HAP-1 (cell line): Measurements from ENCODE around the gene NUP210L.
A peak's percentile ranks its signal among the peaks of the same experiment; 100 is the strongest.

Source experiments
- DNase-seq, 2 experiments: peaks; one replicate each; pipeline ENCODE4 v3.0.0-alpha.2; 2016 to 2020; ENCODE audit warnings: low spot score in 2 of 2
- H3K27me3 ChIP-seq: fragments of 250-450 bp; sonication (Bioruptor Pico); 2 replicates; pipeline ENCODE4 v1.5.1; 2020; ENCODE audit warnings: low read depth, mild to moderate bottlenecking, moderate library complexity
- H3K36me3 ChIP-seq: fragments of 250-450 bp; sonication (Bioruptor Pico); replicated peaks from 2 replicates; pipeline ENCODE4 v1.5.1; 2020; ENCODE audit warnings: mild to moderate bottlenecking
- H3K4me1 ChIP-seq: fragments of 250-450 bp; sonication (Bioruptor Pico); 2 replicates; pipeline ENCODE4 v1.5.1; 2020; ENCODE audit warnings: mild to moderate bottlenecking
- H3K4me3 ChIP-seq: fragments of 250-450 bp; sonication (Bioruptor Pico); 2 replicates; pipeline ENCODE4 v1.5.1; 2020; ENCODE audit warnings: mild to moderate bottlenecking, moderate library complexity
- H3K9me3 ChIP-seq: fragments of 250-450 bp; sonication (Bioruptor Pico); 2 replicates; pipeline ENCODE4 v1.5.1; 2020; ENCODE audit warnings: mild to moderate bottlenecking, moderate library complexity
- in situ Hi-C: fragments of 300-500 bp; cut with MboI; formaldehyde crosslinking; loops from 3 replicates; pipeline ENCODE4 v1.14.3; 2020; ENCODE audit warnings: low sequenced_read_pairs, inconsistent platforms, mixed read lengths

NUP210L gene

GRCh38 chr1:153973071-153973470 lies 181.8 kb downstream of the NUP210L start:
- H3K4me1 ChIP-seq: peaks cover 4% of the 10 kb centered on the region
- in situ Hi-C loops: no loop called here
- DNase-seq: no peak
- no peak overlapping the region for H3K4me3 ChIP-seq
- H3K36me3 ChIP-seq: peaks cover 34% of the 10 kb centered on the region
- no peaks in the 10 kb centered on the region for H3K9me3 ChIP-seq
- H3K27me3 ChIP-seq: no peaks in the 10 kb centered on the region

GRCh38 chr1:153970346-153970745 lies 184.5 kb downstream of the NUP210L start:
- peaks cover 25% of the 10 kb centered on the region for H3K36me3 ChIP-seq
- H3K27me3 ChIP-seq: no peaks in the 10 kb centered on the region
- no peak for DNase-seq
- peaks cover 9% of the 10 kb centered on the region for H3K4me1 ChIP-seq
- H3K9me3 ChIP-seq: no peaks in the 10 kb centered on the region
- in situ Hi-C loops: no loop called here
- no peak overlapping the region for H3K4me3 ChIP-seq

GRCh38 chr1:153968972-153969371 lies 185.9 kb downstream of the NUP210L start:
- no peaks in the 10 kb centered on the region for H3K9me3 ChIP-seq
- DNase-seq: no peak
- in situ Hi-C loops: no loop called here
- peaks cover 18% of the 10 kb centered on the region for H3K4me1 ChIP-seq
- no peaks in the 10 kb centered on the region for H3K27me3 ChIP-seq
- peak overlapping the region; percentile 44; the same call in 1 of the 2 replicates for H3K4me3 ChIP-seq
- H3K36me3 ChIP-seq: peaks cover 11% of the 10 kb centered on the region

GRCh38 chr1:153968408-153968807 lies 186.5 kb downstream of the NUP210L start:
- in situ Hi-C loops: no loop called here
- H3K27me3 ChIP-seq: no peaks in the 10 kb centered on the region
- DNase-seq: peak in 1 of 2 experiments; percentile 25
- H3K36me3 ChIP-seq: peaks cover 5% of the 10 kb centered on the region
- peak overlapping the region; percentile 44 for H3K4me3 ChIP-seq
- no peaks in the 10 kb centered on the region for H3K9me3 ChIP-seq
- peaks cover 18% of the 10 kb centered on the region for H3K4me1 ChIP-seq

GRCh38 chr1:153968000-153968363 lies 186.9 kb downstream of the NUP210L start:
- Histone ChIP-seq H3K27me3 (no peaks in the 10 kb centered on the region), H3K4me3 (peak overlapping the region; percentile 44), H3K9me3 (no peaks in the 10 kb centered on the region), H3K36me3 (peaks cover under 1% of the 10 kb centered on the region; the same call in 1 of the 2 replicates), H3K4me1 (peaks cover 18% of the 10 kb centered on the region)
- in situ Hi-C loops: no loop called here
- peak in 1 of 2 experiments; percentile 66 for DNase-seq

GRCh38 chr1:153967107-153967999 lies 187.5 kb downstream of the NUP210L start, which contains the start of gene CREB3L4:
Gene CREB3L4 (plus strand): TSS chr1:153967902. CDS start chr1:153968526, 624 bp downstream.
- H3K4me3 ChIP-seq: peak within 1 kb of the TSS; percentile 44
- in situ Hi-C loops: no loop called here
- no peaks in the 10 kb centered on the region for H3K9me3 ChIP-seq
- DNase-seq: peak; percentile 96 to 97
- no peaks in the 10 kb centered on the region; the same call in 1 of the 2 replicates for H3K36me3 ChIP-seq
- H3K4me1 ChIP-seq: peaks cover 18% of the 10 kb centered on the region
- no peaks in the 10 kb centered on the region for H3K27me3 ChIP-seq

GRCh38 chr1:153963850-153964331 lies 191.0 kb downstream of the NUP210L start:
- in situ Hi-C loops: no loop called here
- H3K9me3 ChIP-seq: no peaks in the 10 kb centered on the region
- DNase-seq: peak; percentile 63 to 81
- peak overlapping the region; percentile 61 for H3K4me3 ChIP-seq
- H3K4me1 ChIP-seq: peaks cover 31% of the 10 kb centered on the region
- peaks cover 30% of the 10 kb centered on the region for H3K36me3 ChIP-seq
- H3K27me3 ChIP-seq: no peaks in the 10 kb centered on the region

- Histone ChIP-seq H3K4me3 (peak within 1 kb of the TSS; percentile 61), H3K27me3 (no peaks in the 10 kb centered on the region), H3K36me3 (peaks cover 30% of the 10 kb centered on the region), H3K4me1 (peaks cover 33% of the 10 kb centered on the region), H3K9me3 (no peaks in the 10 kb centered on the region)
- in situ Hi-C loops: no loop called here
- DNase-seq: peak; percentile 95 to 100
Measured at GRCh38 chr1:153963030-153963849, 191.6 kb downstream of the NUP210L start, which contains the start of gene SLC39A1. Gene SLC39A1 (minus strand): TSS chr1:153963537. CDS start chr1:153962715, 822 bp downstream.

- Histone ChIP-seq H3K27me3 (no peaks in the 10 kb centered on the region), H3K9me3 (no peaks in the 10 kb centered on the region)
- DNase-seq: peak in 1 of 2 experiments; percentile 38
Measured at GRCh38 chr1:153962088-153963029, 192.5 kb downstream of the NUP210L start.

GRCh38 chr1:153961421-153961820 lies 193.5 kb downstream of the NUP210L start:
- Histone ChIP-seq H3K4me1 (peaks cover 34% of the 10 kb centered on the region), H3K27me3 (no peaks in the 10 kb centered on the region), H3K9me3 (no peaks in the 10 kb centered on the region), H3K4me3 (peak overlapping the region; percentile 61), H3K36me3 (peaks cover 30% of the 10 kb centered on the region)
- no peak for DNase-seq
- in situ Hi-C loops: no loop called here

More at GRCh38 chr1:153962088-153963029, 192.5 kb downstream of the NUP210L start:
- Histone ChIP-seq H3K36me3 (peaks cover 30% of the 10 kb centered on the region), H3K4me1 (peaks cover 33% of the 10 kb centered on the region), H3K4me3 (peak overlapping the region; percentile 61)
- in situ Hi-C loops: no loop called here

- no peak overlapping the region for H3K4me3 ChIP-seq
- in situ Hi-C loops: no loop called here
- peaks cover 30% of the 10 kb centered on the region for H3K36me3 ChIP-seq
- peaks cover 29% of the 10 kb centered on the region for H3K4me1 ChIP-seq
- DNase-seq: no peak
- H3K9me3 ChIP-seq: no peaks in the 10 kb centered on the region
- no peaks in the 10 kb centered on the region for H3K27me3 ChIP-seq
Measured at GRCh38 chr1:153960206-153960605, 194.7 kb downstream of the NUP210L start.

- in situ Hi-C loops: no loop called here
- Histone ChIP-seq H3K4me3 (no peak overlapping the region), H3K9me3 (no peaks in the 10 kb centered on the region), H3K27me3 (no peaks in the 10 kb centered on the region), H3K4me1 (peaks cover 24% of the 10 kb centered on the region), H3K36me3 (peaks cover 30% of the 10 kb centered on the region)
- no peak for DNase-seq
Measured at GRCh38 chr1:153959454-153959853, 195.4 kb downstream of the NUP210L start.

GRCh38 chr1:153958961-153959260 lies 196.0 kb downstream of the NUP210L start:
- H3K4me3 ChIP-seq: peak overlapping the region; percentile 90
- peaks cover 21% of the 10 kb centered on the region for H3K4me1 ChIP-seq

More at GRCh38 chr1:153958961-153959260, 196.0 kb downstream of the NUP210L start:
- Histone ChIP-seq H3K27me3 (no peaks in the 10 kb centered on the region), H3K9me3 (no peaks in the 10 kb centered on the region), H3K36me3 (peaks cover 30% of the 10 kb centered on the region)
- in situ Hi-C loops: no loop called here
- no peak for DNase-seq
